Progenitor cell of endocrine pancreas (in vitro differentiated cells): ENCODE measurements around the gene TMEM9B. TPM values are rescaled to one million over a fixed set of nuclear protein-coding genes. Genes with fewer than 3 reads are reported as not detected.

Source experiments
- DNase-seq: peaks from one replicate; pipeline ENCODE4 v3.0.0; 2021; ENCODE audit warnings: low spot score; ENCODE audit not compliant: unreplicated experiment
- H3K27ac Mint-ChIP-seq: 2 replicates; pipeline ENCODE4 v1.8.0; 2021; ENCODE audit warnings: mild to moderate bottlenecking, moderate library complexity, mixed read lengths
- H3K27me3 Mint-ChIP-seq: 2 replicates; pipeline ENCODE4 v1.8.0; 2021; ENCODE audit warnings: mixed read lengths
- H3K36me3 Mint-ChIP-seq: 2 replicates; pipeline ENCODE4 v1.8.0; 2022; ENCODE audit warnings: mixed read lengths; ENCODE audit not compliant: insufficient read depth
- H3K4me1 Mint-ChIP-seq: 2 replicates; pipeline ENCODE4 v1.8.0; 2021; ENCODE audit warnings: low read depth, mixed read lengths
- H3K4me3 Mint-ChIP-seq: 2 replicates; pipeline ENCODE4 v1.8.0; 2021; ENCODE audit warnings: low read depth, mild to moderate bottlenecking, moderate library complexity, mixed read lengths
- H3K9me3 Mint-ChIP-seq: 2 replicates; pipeline ENCODE4 v1.8.0; 2021; ENCODE audit warnings: low read depth, mixed read lengths
- CTCF ChIP-seq: fragments of 200-600 bp; sonication (generic); IDR thresholded peaks from one replicate; pipeline ENCODE4 v1.5.0; 2021; ENCODE audit warnings: antibody characterized with exemption, mild to moderate bottlenecking; ENCODE audit not compliant: unreplicated experiment
- total RNA-seq: library from RNA; stranded (reverse); gene quantifications from 2 replicates; pipeline ENCODE4 v1.2.1, GENCODE V29; 2021

The TMEM9B gene
- total RNA-seq, 1 donor from 2014 or later = 20.4 TPM

GRCh38 chr11:8907116-8907515 is 57.1 kb downstream of the TMEM9B start:
- H3K4me3 Mint-ChIP-seq = no peak overlapping the region
- peaks cover 5% of the 10 kb centered on the region for H3K9me3 Mint-ChIP-seq
- TF ChIP-seq CTCF = no peak
- no peak overlapping the region for H3K27ac Mint-ChIP-seq
- no peak for DNase-seq
- peaks cover 8% of the 10 kb centered on the region for H3K4me1 Mint-ChIP-seq
- peaks cover 26% of the 10 kb centered on the region for H3K27me3 Mint-ChIP-seq
- no peaks in the 10 kb centered on the region for H3K36me3 Mint-ChIP-seq

GRCh38 chr11:8905528-8906165 is 58.6 kb downstream of the TMEM9B start:
- no peak for TF ChIP-seq CTCF
- Mint-ChIP-seq H3K27ac (no peak overlapping the region), H3K27me3 (peaks cover 26% of the 10 kb centered on the region)

GRCh38 chr11:8899119-8899753 is 65.0 kb downstream of the TMEM9B start:
- no peak overlapping the region for H3K27ac Mint-ChIP-seq
- H3K4me3 Mint-ChIP-seq = no peak overlapping the region
- TF ChIP-seq CTCF = no peak
- no peaks in the 10 kb centered on the region for H3K4me1 Mint-ChIP-seq
- no peak for DNase-seq
- peaks cover 5% of the 10 kb centered on the region for H3K36me3 Mint-ChIP-seq
- no peaks in the 10 kb centered on the region for H3K27me3 Mint-ChIP-seq
- peaks cover 22% of the 10 kb centered on the region for H3K9me3 Mint-ChIP-seq

More at GRCh38 chr11:8905528-8906165, 58.6 kb downstream of the TMEM9B start:
- no peak overlapping the region for H3K4me3 Mint-ChIP-seq
- peaks cover 8% of the 10 kb centered on the region for H3K4me1 Mint-ChIP-seq
- no peaks in the 10 kb centered on the region for H3K36me3 Mint-ChIP-seq
- peaks cover 11% of the 10 kb centered on the region for H3K9me3 Mint-ChIP-seq
- DNase-seq = no peak

Other genes starting within 250 kb of the TMEM9B start
- 15.7 and 16.5 TPM in 2 replicates for gene AKIP1, start 53.3 kb downstream of the TMEM9B start, total RNA-seq
- gene C11orf16, start 31.5 kb downstream of the TMEM9B start, total RNA-seq = not detected in 2 replicates
- gene ASCL3, start 21.4 kb downstream of the TMEM9B start, total RNA-seq = not detected in 2 replicates
- gene NRIP3, start 39.6 kb upstream of the TMEM9B start, total RNA-seq = 0.33 and 0.65 TPM in 2 replicates
- gene SCUBE2, start 127.2 kb upstream of the TMEM9B start, total RNA-seq = 1.2 and 1.4 TPM in 2 replicates